GM08714 (cell line): ENCODE measurements around the gene EFHC2.

Source experiments
- H3K4me3 ChIP-seq: fragments of 200-500 bp; sonication (Bioruptor generic); 2 replicates; pipeline ENCODE4 v1.5.1; 2014; ENCODE audit warnings: mild to moderate bottlenecking, low read length, inconsistent platforms
- ZNF274 ChIP-seq: IDR thresholded peaks from 2 replicates; pipeline ENCODE4 v1.6.1; 2012; ENCODE audit warnings: mild to moderate bottlenecking, low read depth, low read length

Gene EFHC2

GRCh38 chrX:44314808-44315207 is 28.7 kb downstream of the EFHC2 start:
- no peak for TF ChIP-seq ZNF274
- H3K4me3 ChIP-seq = no peak overlapping the region

DNA sequence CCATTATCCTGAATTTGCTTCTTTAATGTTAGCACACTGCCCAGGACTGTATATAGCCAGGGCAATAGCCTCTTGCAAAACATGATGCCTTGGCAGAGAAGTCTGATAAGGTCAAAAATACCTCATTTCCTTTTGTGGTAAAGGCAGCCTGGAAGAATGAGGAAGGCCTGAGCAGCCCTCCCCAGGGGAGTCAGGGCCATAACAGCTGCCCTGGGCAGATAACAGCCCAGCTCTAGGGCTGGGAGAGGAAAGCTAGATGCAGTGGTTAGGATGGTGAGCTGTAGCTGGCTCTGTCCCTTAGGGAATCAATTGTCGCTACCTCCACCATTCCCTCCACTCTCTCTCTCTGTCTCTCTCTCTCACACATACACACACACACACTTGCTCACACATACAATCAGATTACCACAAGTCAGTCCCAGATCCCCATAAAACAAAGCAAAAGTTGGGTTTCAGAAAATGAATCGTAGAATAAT is 29.2 kb downstream of the EFHC2 start:
- no peak for TF ChIP-seq ZNF274
- H3K4me3 ChIP-seq = no peak overlapping the region

DNA sequence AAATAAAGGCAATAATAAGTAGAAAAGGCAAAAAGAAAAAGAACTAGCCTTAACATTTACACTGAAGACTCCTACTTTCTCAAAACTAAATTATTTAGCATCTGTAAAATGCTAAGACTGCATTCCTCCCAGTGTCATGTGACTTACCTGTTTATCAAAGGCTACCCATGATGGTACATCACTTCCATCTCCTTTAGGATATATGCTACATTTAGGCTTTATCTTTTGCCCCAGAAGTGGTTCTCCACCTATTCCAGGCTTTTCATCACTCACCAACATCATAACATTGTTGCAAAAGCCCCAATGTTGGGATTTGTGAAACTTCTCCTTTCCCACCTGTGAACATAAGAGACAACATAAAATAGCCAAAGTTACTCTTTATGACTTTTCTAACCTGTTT is 31.1 kb downstream of the EFHC2 start:
- no peak overlapping the region for H3K4me3 ChIP-seq
- no peak for TF ChIP-seq ZNF274

DNA sequence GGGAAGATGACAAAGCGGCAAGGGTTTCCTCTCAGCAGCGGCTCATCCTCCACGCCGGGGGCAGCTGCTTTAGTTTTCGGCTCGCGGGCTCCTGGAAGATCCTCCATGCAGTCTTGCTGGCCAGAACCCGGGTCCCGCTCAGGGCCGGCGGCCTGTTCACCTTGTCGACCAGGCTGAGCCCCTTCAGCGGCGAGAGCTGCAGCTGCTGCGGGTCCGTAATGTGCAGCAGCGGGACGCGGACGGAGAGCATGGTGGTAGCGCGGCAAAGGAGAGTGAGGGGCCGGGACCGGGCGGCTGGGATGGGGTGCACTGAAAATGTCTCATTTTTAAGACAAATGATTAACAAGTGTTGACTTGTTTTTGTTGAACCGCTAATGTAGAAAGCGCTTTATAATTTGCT is 33.2 kb downstream of the EFHC2 start:
- no peak for TF ChIP-seq ZNF274
- no peak overlapping the region for H3K4me3 ChIP-seq

GRCh38 chrX:44308869-44309268 is 34.6 kb downstream of the EFHC2 start:
- TF ChIP-seq ZNF274 = no peak
- no peak overlapping the region for H3K4me3 ChIP-seq

- TF ChIP-seq ZNF274 = no peak
- H3K4me3 ChIP-seq = no peak overlapping the region
These were observed 37.1 kb downstream of the EFHC2 start for GRCh38 chrX:44306356-44306755.

DNA sequence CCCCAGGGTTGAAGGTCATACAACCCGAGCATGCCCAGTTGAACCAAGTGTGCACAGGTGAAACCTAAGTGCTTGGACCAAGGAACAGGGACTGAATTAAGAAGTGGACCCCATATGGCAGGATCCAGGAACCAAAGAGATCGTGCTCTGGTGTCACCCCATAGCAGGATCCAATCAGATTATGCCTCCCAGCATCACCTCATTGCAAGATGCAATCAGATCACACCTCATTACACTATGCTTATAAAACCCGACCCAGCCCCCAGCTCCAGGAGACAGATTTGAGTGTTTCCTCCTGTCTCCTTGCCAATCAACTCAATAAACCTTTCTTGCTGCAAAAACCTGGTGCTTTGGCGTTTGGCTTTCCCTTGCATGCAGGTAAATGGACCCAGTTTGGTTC is 37.6 kb downstream of the EFHC2 start:
- H3K4me3 ChIP-seq = no peak overlapping the region
- no peak for TF ChIP-seq ZNF274

GRCh38 chrX:44303119-44303518 is 40.4 kb downstream of the EFHC2 start:
- no peak overlapping the region for H3K4me3 ChIP-seq
- TF ChIP-seq ZNF274 = no peak

DNA sequence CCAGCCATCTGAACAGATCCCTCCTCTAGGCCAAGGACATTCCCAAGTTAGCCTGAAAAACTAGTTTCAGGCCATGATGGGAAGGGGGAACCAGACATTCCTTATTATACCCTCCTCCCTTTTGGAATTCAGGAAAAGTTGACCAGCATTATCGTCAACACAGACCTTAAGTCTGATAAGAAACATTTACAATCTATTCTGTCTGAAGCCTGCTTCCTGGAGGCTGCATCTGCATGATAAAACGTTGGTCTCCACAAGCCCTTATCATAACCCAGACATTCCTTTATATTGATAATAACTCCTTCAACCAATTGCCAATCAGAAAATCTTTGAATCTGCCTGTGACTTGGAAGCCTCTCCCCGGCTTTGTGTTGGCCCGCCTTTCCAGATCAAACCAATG is 44.3 kb downstream of the EFHC2 start:
- H3K4me3 ChIP-seq = no peak overlapping the region
- TF ChIP-seq ZNF274 = no peak

DNA sequence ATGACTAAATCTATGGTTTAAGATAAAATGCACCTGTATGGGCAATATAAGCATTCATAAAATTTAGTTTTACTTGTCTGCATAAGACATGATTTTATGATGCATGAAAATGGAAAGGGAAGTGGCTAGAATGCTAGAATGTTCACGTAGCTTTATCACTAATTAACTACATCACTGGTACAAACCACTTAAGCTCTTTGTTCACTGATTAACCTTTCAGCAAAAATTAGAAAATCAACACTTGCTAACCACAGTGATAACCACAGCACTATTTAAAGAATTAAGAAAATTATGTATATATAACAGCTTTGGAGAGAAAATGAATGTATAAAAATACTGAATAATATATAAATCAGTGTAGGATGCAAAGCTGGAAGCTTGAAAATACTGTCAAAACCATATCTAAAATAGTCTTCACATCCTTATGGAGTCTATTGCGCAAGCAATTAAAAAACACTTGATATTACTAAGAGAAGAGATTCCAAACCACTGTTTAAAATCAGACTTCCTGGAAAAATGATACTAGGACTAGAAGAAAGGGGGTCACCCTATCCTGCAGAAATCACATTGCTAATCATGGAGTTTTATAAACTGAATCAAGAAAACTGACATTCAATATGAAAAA is 51.9 kb downstream of the EFHC2 start:
- no peak overlapping the region for H3K4me3 ChIP-seq
- no peak for TF ChIP-seq ZNF274

DNA sequence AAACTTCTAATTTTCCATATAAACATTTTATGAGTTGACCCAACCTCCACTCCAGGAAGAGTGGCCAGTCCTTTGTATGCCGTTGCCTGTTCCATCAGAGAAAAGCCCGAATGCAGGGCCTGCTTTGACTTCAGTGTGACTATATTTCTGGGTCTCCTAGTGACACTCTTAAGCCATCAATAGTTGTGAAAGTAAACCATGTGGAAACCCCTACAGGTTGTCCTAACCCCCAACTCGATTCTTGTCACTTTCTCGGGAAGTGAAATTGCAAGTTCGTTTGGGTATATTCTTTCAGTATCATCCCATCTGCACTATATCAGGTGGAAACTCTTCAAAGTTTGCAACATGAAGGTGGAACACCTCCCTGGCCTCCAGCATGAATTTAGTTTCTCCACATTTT is 52.8 kb downstream of the EFHC2 start:
- TF ChIP-seq ZNF274 = no peak
- no peak overlapping the region for H3K4me3 ChIP-seq

GRCh38 chrX:44282753-44283152 is 60.7 kb downstream of the EFHC2 start:
- no peak overlapping the region for H3K4me3 ChIP-seq
- TF ChIP-seq ZNF274 = no peak

DNA sequence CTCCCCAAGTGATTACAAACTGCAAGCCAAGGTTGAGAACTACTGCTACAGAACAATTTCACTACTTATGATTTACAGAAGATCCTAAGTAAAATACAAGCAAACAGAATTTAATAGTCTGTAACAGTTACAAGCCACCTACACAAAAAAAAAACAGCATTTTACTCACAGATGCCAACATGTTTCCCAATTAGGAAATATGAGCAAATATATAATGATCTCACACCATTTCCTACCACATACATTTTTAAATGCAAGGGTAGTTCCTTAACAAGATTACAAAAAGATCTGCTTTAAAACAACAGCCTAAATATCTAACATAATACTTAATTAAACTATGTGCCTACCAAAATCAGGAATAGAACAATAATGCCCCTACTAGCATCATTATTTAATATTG is 63.4 kb downstream of the EFHC2 start:
- no peak for TF ChIP-seq ZNF274
- H3K4me3 ChIP-seq = no peak overlapping the region

GRCh38 chrX:44274096-44274495 is 69.4 kb downstream of the EFHC2 start:
- TF ChIP-seq ZNF274 = no peak
- no peak overlapping the region for H3K4me3 ChIP-seq

DNA sequence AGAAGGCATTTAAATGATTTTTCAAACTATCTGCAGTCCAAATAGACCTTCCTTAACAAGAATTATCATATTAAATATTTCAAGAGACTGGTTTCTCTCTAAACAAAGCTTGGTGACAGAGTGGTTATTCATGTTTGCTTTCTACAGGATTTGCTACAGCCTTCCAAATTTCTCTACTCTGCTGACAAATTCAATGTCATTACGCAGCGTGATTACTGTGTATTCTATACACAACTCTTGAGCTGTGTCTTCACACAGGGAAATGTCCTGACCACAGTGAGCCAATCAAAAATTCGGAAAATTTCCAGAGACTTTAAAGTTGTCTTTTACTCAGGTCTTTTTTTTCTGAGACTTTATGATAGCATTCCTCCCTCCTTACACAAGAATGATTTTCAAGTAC is 75.6 kb downstream of the EFHC2 start:
- no peak for TF ChIP-seq ZNF274
- no peak overlapping the region for H3K4me3 ChIP-seq

- TF ChIP-seq ZNF274 = no peak
- H3K4me3 ChIP-seq = no peak overlapping the region
These were observed 76.4 kb downstream of the EFHC2 start for GRCh38 chrX:44267116-44267515.
